ENCODE results near the gene IREB2.
A peak's percentile ranks its signal among the peaks of the same experiment; 100 is the strongest.

The IREB2 gene

GRCh38 chr15:78420766-78421165 lies 17.2 kb upstream of the IREB2 start:
- Histone ChIP-seq H2AFZ (ENCODE audit: low read depth, low read length) (no peak overlapping the region), H3K4me1 (ENCODE audit: low read length) (peaks cover 19% of the 10 kb centered on the region), H3K9ac (ENCODE audit: low read length) (no peak overlapping the region), H3K36me3 (replicated peaks; ENCODE audit: low read depth, low read length) (no peaks in the 10 kb centered on the region), H3K4me2 (ENCODE audit: low read length) (no peak overlapping the region), H4K20me1 (ENCODE audit: insufficient read depth, low read length) (no peaks in the 10 kb centered on the region), H3K9me3 (ENCODE audit: insufficient read depth, low read length) (no peaks in the 10 kb centered on the region), H3K79me2 (ENCODE audit: low read length) (no peaks in the 10 kb centered on the region), H3K27me3 (ENCODE audit: low read depth, low read length) (no peaks in the 10 kb centered on the region), H3K27ac (ENCODE audit: low read length) (no peak overlapping the region), H3K4me3 (ENCODE audit: low read length) (no peak overlapping the region)
- no peak for TF ChIP-seq CTCF (IDR thresholded peaks at IDR 0.05; ENCODE audit: low read depth, low read length)
- TF ChIP-seq EZH2phosphoT487 (IDR thresholded peaks at IDR 0.05; ENCODE audit: low read depth), result no peak

GRCh38 chr15:78421238-78421965 lies 16.6 kb upstream of the IREB2 start:
- no peak overlapping the region for H3K9ac ChIP-seq (ENCODE audit: low read length)
- no peak overlapping the region for H3K4me2 ChIP-seq (ENCODE audit: low read length)
- H3K9me3 ChIP-seq (ENCODE audit: insufficient read depth, low read length), result no peaks in the 10 kb centered on the region
- H3K36me3 ChIP-seq (replicated peaks; ENCODE audit: low read depth, low read length), result no peaks in the 10 kb centered on the region
- no peaks in the 10 kb centered on the region for H3K27me3 ChIP-seq (ENCODE audit: low read depth, low read length)
- no peaks in the 10 kb centered on the region for H3K79me2 ChIP-seq (ENCODE audit: low read length)
- H2AFZ ChIP-seq (ENCODE audit: low read depth, low read length), result no peak overlapping the region
- H3K4me3 ChIP-seq (ENCODE audit: low read length), result no peak overlapping the region
- H3K27ac ChIP-seq (ENCODE audit: low read length), result no peak overlapping the region
- peaks cover 20% of the 10 kb centered on the region for H3K4me1 ChIP-seq (ENCODE audit: low read length)
- H4K20me1 ChIP-seq (ENCODE audit: insufficient read depth, low read length), result no peaks in the 10 kb centered on the region
- no peak for TF ChIP-seq EZH2phosphoT487 (IDR thresholded peaks at IDR 0.05; ENCODE audit: low read depth)
- no peak for TF ChIP-seq CTCF (IDR thresholded peaks at IDR 0.05; ENCODE audit: low read depth, low read length)

- Histone ChIP-seq H3K4me3 (ENCODE audit: low read length) (peak overlapping the region; percentile 50), H3K27me3 (ENCODE audit: low read depth, low read length) (no peaks in the 10 kb centered on the region), H3K27ac (ENCODE audit: low read length) (no peak overlapping the region), H3K9me3 (ENCODE audit: insufficient read depth, low read length) (no peaks in the 10 kb centered on the region), H4K20me1 (ENCODE audit: insufficient read depth, low read length) (no peaks in the 10 kb centered on the region), H2AFZ (ENCODE audit: low read depth, low read length) (peak overlapping the region; percentile 82), H3K4me1 (ENCODE audit: low read length) (peaks cover 27% of the 10 kb centered on the region), H3K36me3 (replicated peaks; ENCODE audit: low read depth, low read length) (no peaks in the 10 kb centered on the region), H3K9ac (ENCODE audit: low read length) (no peak overlapping the region), H3K79me2 (ENCODE audit: low read length) (no peaks in the 10 kb centered on the region), H3K4me2 (ENCODE audit: low read length) (peak overlapping the region; percentile 68)
- TF ChIP-seq CTCF (IDR thresholded peaks at IDR 0.05; ENCODE audit: low read depth, low read length) (peak; percentile 96), EZH2phosphoT487 (IDR thresholded peaks at IDR 0.05; ENCODE audit: low read depth) (no peak)
These were observed 15.3 kb upstream of the IREB2 start for GRCh38 chr15:78422571-78423340.

- Histone ChIP-seq H3K36me3 (replicated peaks; ENCODE audit: low read depth, low read length) (no peaks in the 10 kb centered on the region), H4K20me1 (ENCODE audit: insufficient read depth, low read length) (no peaks in the 10 kb centered on the region), H3K27ac (ENCODE audit: low read length) (no peak overlapping the region), H2AFZ (ENCODE audit: low read depth, low read length) (no peak overlapping the region), H3K27me3 (ENCODE audit: low read depth, low read length) (no peaks in the 10 kb centered on the region), H3K79me2 (ENCODE audit: low read length) (no peaks in the 10 kb centered on the region), H3K9me3 (ENCODE audit: insufficient read depth, low read length) (no peaks in the 10 kb centered on the region), H3K4me3 (ENCODE audit: low read length) (no peak overlapping the region), H3K4me2 (ENCODE audit: low read length) (no peak overlapping the region), H3K4me1 (ENCODE audit: low read length) (peaks cover 28% of the 10 kb centered on the region), H3K9ac (ENCODE audit: low read length) (no peak overlapping the region)
- TF ChIP-seq CTCF (IDR thresholded peaks at IDR 0.05; ENCODE audit: low read depth, low read length) (no peak), EZH2phosphoT487 (IDR thresholded peaks at IDR 0.05; ENCODE audit: low read depth) (no peak)
These were observed 13.3 kb upstream of the IREB2 start for GRCh38 chr15:78424673-78425072.
